ENCODE data around the gene PLCL1.

The PLCL1 gene

GRCh38 chr2:197875763-197876162 lies 71.4 kb downstream of the PLCL1 start:
- TF ChIP-seq SNAI2 (CRISPR knock-in tag; IDR thresholded peaks at IDR 0.05) (no peak), ISL1 (CRISPR knock-in tag; IDR thresholded peaks at IDR 0.05) (peak; percentile 30; the same call in 1 of the 2 replicates), TOX (CRISPR knock-in tag; IDR thresholded peaks at IDR 0.05; ENCODE audit: borderline replicate concordance) (no peak)
- ATAC-seq, result peak; percentile 51

GRCh38 chr2:197876524-197876923 lies 72.1 kb downstream of the PLCL1 start:
- TF ChIP-seq SNAI2 (CRISPR knock-in tag; IDR thresholded peaks at IDR 0.05) (no peak), TCF4 (CRISPR knock-in tag; IDR thresholded peaks at IDR 0.05; ENCODE audit: borderline replicate concordance) (no peak), ARNTL (CRISPR knock-in tag; IDR thresholded peaks at IDR 0.05; ENCODE audit: borderline replicate concordance, low read depth) (no peak), RARB (CRISPR knock-in tag; IDR thresholded peaks at IDR 0.05) (no peak)
- ATAC-seq, result no peak

GRCh38 chr2:197877038-197877437 lies 72.6 kb downstream of the PLCL1 start:
- no peak for ATAC-seq
- TF ChIP-seq OSR1 (CRISPR knock-in tag; IDR thresholded peaks at IDR 0.05) (no peak), ZFP3 (CRISPR knock-in tag; IDR thresholded peaks at IDR 0.05) (no peak), TCF4 (CRISPR knock-in tag; IDR thresholded peaks at IDR 0.05; ENCODE audit: borderline replicate concordance) (no peak), CREB5 (CRISPR knock-in tag; IDR thresholded peaks at IDR 0.05; ENCODE audit: low read depth) (peak; percentile 80), TOX (CRISPR knock-in tag; IDR thresholded peaks at IDR 0.05; ENCODE audit: borderline replicate concordance) (no peak), PATZ1 (CRISPR knock-in tag; IDR thresholded peaks at IDR 0.05; ENCODE audit: borderline replicate concordance) (peak; percentile 52; the same call in 1 of the 2 replicates), ISL1 (CRISPR knock-in tag; IDR thresholded peaks at IDR 0.05) (peak; percentile 93), CSRNP3 (CRISPR knock-in tag; IDR thresholded peaks at IDR 0.05) (0 out of 2 replicates have a peak, but pooled peaks have one; percentile 48)

- ATAC-seq, result peak; percentile 17
- TF ChIP-seq ISL1 (CRISPR knock-in tag; IDR thresholded peaks at IDR 0.05), result peak; percentile 67
- no peak for TF ChIP-seq ZC3H10 (CRISPR knock-in tag; IDR thresholded peaks at IDR 0.05)
Measured at GRCh38 chr2:197878792-197879191, 74.4 kb downstream of the PLCL1 start.

GRCh38 chr2:197879812-197880408 lies 75.5 kb downstream of the PLCL1 start:
- TF ChIP-seq GLIS3 (CRISPR knock-in tag; IDR thresholded peaks at IDR 0.05), result no peak
- no peak for TF ChIP-seq ESRRG (CRISPR knock-in tag; IDR thresholded peaks at IDR 0.05)
- TF ChIP-seq ZFP3 (CRISPR knock-in tag; IDR thresholded peaks at IDR 0.05), result no peak
- no peak for TF ChIP-seq CSDC2 (CRISPR knock-in tag; IDR thresholded peaks at IDR 0.05)
- no peak for TF ChIP-seq OSR1 (CRISPR knock-in tag; IDR thresholded peaks at IDR 0.05)
- no peak for TF ChIP-seq ZFP30 (CRISPR knock-in tag; IDR thresholded peaks at IDR 0.05)
- no peak for TF ChIP-seq TCF4 (CRISPR knock-in tag; IDR thresholded peaks at IDR 0.05; ENCODE audit: borderline replicate concordance)
- TF ChIP-seq ISL1 (CRISPR knock-in tag; IDR thresholded peaks at IDR 0.05), result no peak; the same call in 1 of the 2 replicates
- no peak for TF ChIP-seq ZNF70 (CRISPR knock-in tag; IDR thresholded peaks at IDR 0.05)
- TF ChIP-seq ZNF8 (CRISPR knock-in tag; IDR thresholded peaks at IDR 0.05), result no peak
- ATAC-seq, result no peak

GRCh38 chr2:197883354-197884032 lies 79.1 kb downstream of the PLCL1 start:
- ATAC-seq, result peak; percentile 74
- TF ChIP-seq RARB (CRISPR knock-in tag; IDR thresholded peaks at IDR 0.05), result no peak
- TF ChIP-seq POU6F1 (CRISPR knock-in tag; IDR thresholded peaks at IDR 0.05; ENCODE audit: borderline replicate concordance, low read depth), result no peak
- TF ChIP-seq ZC3H10 (CRISPR knock-in tag; IDR thresholded peaks at IDR 0.05), result no peak
- no peak for TF ChIP-seq CREB5 (CRISPR knock-in tag; IDR thresholded peaks at IDR 0.05; ENCODE audit: low read depth)
- no peak for TF ChIP-seq BACH2 (CRISPR knock-in tag; IDR thresholded peaks at IDR 0.05; ENCODE audit: borderline replicate concordance)
- TF ChIP-seq TCF4 (CRISPR knock-in tag; IDR thresholded peaks at IDR 0.05; ENCODE audit: borderline replicate concordance), result no peak
- TF ChIP-seq PPARA (CRISPR knock-in tag; IDR thresholded peaks at IDR 0.05; ENCODE audit: borderline replicate concordance), result no peak

Measured in SK-N-SH treated with all-trans-retinoic acid at 6 μM for 48 hours (cell line).